Pancreas (tissue), 10 donors: ENCODE measurements around the gene RAET1E. TPM values are rescaled to one million over a fixed set of nuclear protein-coding genes. Genes with fewer than 3 reads are reported as not detected.
"Not testable (repeated sequence)": the region's sequence is repeated elsewhere in the genome, so short reads cannot be mapped to it uniquely, and the experiment has no call there.

Source experiments
- ATAC-seq, 4 donors: fragments of 200-7000 bp; cut with Tn5 transposase; one replicate each; pipeline versions ENCODE4 v1.8.0 to v1.9.1; 2020; ENCODE audit warnings: mild to moderate bottlenecking in 4 of 4, moderate library complexity in 4 of 4
- DNase-seq, 6 donors: peaks; one replicate each; pipeline ENCODE4 v3.0.0-alpha.2; 2020
- FAIRE-seq: peaks from 2 replicates; lab custom pipeline; 2012; peaks lifted over from hg19 to GRCh38; lab: Jason Lieb, UNC
- H3K27ac ChIP-seq, 4 donors: fragments of 200-600 bp; sonication (generic); 1 replicate in 3 of 4; 2 replicates in 1 of 4; pipeline versions ENCODE4 v1.5.0 to v1.8.0; 2020
- H3K27me3 ChIP-seq, 4 donors: fragments of 200-600 bp; one replicate each; pipeline ENCODE4 v1.8.0; 2021
- H3K36me3 ChIP-seq, 3 donors: fragments of 200-600 bp; sonication (generic) in 1 of 3; one replicate each; pipeline versions ENCODE4 v1.5.0 to v1.8.0; 2020 to 2021
- H3K4me1 ChIP-seq, 3 donors: fragments of 200-600 bp; one replicate each; pipeline ENCODE4 v1.8.0; 2021
- H3K4me3 ChIP-seq, 4 donors: fragments of 200-600 bp; sonication (generic) in 2 of 4; one replicate each; pipeline versions ENCODE4 v1.5.0 to v1.8.0; 2020 to 2021
- H3K9me3 ChIP-seq, 4 donors: fragments of 200-600 bp; one replicate each; pipeline ENCODE4 v1.8.0; 2021
- WGBS, 2 donors: extraction: QIAGEN DNeasy Blood & Tissue Kit; methylation state at CpG; one replicate each; pipeline ENCODE4 v1.1.7; 2013; 5-methylcytosine and 5-hydroxymethylcytosine counted together
- intact Hi-C, 3 donors: fragments of 100-400 bp; cut with DNase I; formaldehyde crosslinking; loops; one replicate each; pipeline versions ENCODE4 v1.11.1 to v1.14.2; 2022
- polyA plus RNA-seq, 2 donors: library from polyadenylated mRNA; stranded (reverse); fragments of 200-250 nt; gene quantifications; one replicate each; pipeline ENCODE4 v1.2.3, GENCODE V29; 2013
- total RNA-seq, 6 donors: library from RNA; stranded (reverse); fragmentation: NEBNext Ultra II Directional in 4 of 6; extraction: Animal tissue kit (Norgen Biotek cat#: 25700) in 4 of 6; gene quantifications; one replicate each; pipeline versions ENCODE4 v1.2.1 to v1.2.4, GENCODE V29; 2021 to 2023
- TF ChIP-seq, protein P1 (sequence below), 4 donors: fragments of 200-600 bp; sonication (generic) in 3 of 4; IDR thresholded peaks; one replicate each; pipeline versions ENCODE4 v1.5.0 to v1.8.0; 2021; ENCODE audit warnings: antibody characterized with exemption in 4 of 4
- donor health status: healthy with polysubstance abuse.
- donor health status: DM: no; HTN: no; CAD: no; lungs with moderate emphysema.
- donor health status: DM: no; HTN: no; CAD: no.
- donor health status: control.
- donor health status: control.
- donor health status: Bipolar disorder and iron deficiency.
- donor health status: DM: yes; HTN: yes; CAD: no.
- donor health status: DM: no; HTN: no; CAD: no.
- donor health status: DM: no; HTN: no; CAD: no.
- donor health status: DM: yes; HTN: yes; CAD: no.

The RAET1E gene, protein sequence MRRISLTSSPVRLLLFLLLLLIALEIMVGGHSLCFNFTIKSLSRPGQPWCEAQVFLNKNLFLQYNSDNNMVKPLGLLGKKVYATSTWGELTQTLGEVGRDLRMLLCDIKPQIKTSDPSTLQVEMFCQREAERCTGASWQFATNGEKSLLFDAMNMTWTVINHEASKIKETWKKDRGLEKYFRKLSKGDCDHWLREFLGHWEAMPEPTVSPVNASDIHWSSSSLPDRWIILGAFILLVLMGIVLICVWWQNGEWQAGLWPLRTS
- total RNA-seq (under 1 TPM in 1 of 6 donors, not detected in 5; 0.09 TPM), polyA plus RNA-seq (not detected)

DNA sequence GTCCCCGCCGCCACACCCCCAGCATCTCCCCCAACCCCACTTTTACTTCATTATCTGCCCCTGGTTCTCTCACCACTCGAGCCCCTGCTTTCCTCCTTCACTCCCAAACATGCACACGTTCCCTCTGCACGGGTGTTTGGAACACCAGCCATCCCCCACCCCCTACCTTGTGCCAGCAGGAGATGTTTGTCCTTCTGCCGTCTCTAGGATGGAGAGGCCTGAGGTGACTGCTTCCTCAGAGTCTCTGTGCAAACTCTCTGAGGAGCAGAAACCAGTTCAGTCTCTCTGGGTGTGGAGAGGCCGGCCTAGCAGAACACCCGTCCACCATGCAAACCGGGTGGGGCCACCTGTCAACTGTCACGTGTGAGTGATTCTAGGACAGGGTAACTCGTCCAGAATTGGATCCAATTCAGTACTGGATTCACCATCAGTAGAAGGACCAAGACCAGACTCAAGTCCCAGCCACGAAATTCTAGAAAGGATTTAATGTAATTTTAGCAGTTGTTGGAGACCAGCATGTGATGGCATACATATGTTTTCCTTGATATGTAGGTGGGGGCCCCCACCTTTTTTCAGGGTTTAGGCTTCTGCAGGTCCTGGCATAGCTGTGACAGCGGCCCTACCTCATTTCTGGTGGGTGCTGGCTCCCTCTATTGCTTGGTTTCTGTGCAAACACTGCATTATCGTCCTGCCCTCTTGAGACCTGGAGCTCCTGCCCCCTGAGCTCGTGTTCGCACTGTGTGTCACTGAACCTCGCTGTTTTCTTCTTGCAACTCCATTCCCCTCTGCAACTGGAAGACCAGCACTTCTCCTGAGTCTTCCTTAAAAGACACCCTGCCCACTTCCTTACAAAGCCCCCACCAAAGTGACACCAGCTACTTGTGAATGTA, at the start of gene RAET1E:
RAET1E (minus strand) TSS at position 259 of the 890 bp plus-strand sequence. CDS start 7,212 bp downstream, outside the sequence.
- 76 to 78% methylated on average over 17 of the region's 17 CpGs for WGBS, 2 donors

GRCh38 chr6:149947533-149947932, 49.6 kb upstream of the RAET1E start:
- intact Hi-C loops, H3K27ac ChIP-seq, FAIRE-seq, H3K4me1 ChIP-seq, ATAC-seq, H3K4me3 ChIP-seq, H3K27me3 ChIP-seq, H3K36me3 ChIP-seq, DNase-seq, H3K9me3 ChIP-seq: not testable (repeated sequence)
- no CpG with 5 or more reads among the region's 1 CpG for WGBS, 2 donors

More for the DNA sequence above, at the start of gene RAET1E:
- Histone ChIP-seq H3K4me1 (peaks cover 3 to 6% (median 5%) of the 10 kb centered on the region in 3 donors), H3K27ac (peak within 1 kb of the TSS in 1 of 4 donors; percentile 0), H3K4me3 (no peak within 1 kb of the TSS), H3K27me3 (no peaks in the 10 kb centered on the region), H3K36me3 (no peaks in the 10 kb centered on the region), H3K9me3 (no peaks in the 10 kb centered on the region)
- no peak for ATAC-seq
- TF ChIP-seq, protein P1, sequence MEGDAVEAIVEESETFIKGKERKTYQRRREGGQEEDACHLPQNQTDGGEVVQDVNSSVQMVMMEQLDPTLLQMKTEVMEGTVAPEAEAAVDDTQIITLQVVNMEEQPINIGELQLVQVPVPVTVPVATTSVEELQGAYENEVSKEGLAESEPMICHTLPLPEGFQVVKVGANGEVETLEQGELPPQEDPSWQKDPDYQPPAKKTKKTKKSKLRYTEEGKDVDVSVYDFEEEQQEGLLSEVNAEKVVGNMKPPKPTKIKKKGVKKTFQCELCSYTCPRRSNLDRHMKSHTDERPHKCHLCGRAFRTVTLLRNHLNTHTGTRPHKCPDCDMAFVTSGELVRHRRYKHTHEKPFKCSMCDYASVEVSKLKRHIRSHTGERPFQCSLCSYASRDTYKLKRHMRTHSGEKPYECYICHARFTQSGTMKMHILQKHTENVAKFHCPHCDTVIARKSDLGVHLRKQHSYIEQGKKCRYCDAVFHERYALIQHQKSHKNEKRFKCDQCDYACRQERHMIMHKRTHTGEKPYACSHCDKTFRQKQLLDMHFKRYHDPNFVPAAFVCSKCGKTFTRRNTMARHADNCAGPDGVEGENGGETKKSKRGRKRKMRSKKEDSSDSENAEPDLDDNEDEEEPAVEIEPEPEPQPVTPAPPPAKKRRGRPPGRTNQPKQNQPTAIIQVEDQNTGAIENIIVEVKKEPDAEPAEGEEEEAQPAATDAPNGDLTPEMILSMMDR (IDR thresholded peaks at IDR 0.05): no peak
- intact Hi-C loops: no loop called here
- no peak for DNase-seq
- FAIRE-seq: no peak

DNA sequence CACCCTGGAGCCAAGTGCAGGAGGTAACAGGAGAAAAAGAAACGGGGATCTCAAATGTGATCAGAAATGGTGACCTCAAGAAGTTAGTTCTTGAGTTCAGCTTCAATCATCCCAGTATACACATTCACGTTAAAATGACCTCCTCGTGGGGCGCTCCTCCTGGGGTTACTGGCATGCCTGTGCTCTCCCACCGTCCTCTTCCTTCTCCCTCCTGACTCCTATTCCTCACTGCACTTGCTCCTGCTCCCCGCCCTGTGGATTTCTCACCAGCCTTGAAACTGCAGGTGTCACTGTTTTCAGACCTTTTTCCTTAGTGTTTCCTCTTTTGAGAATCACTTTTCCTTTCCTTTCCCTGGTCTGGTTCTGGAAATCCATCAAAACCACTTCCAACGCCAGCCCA, 48.7 kb upstream of the RAET1E start:
- H3K4me3 ChIP-seq, H3K27ac ChIP-seq, DNase-seq, intact Hi-C loops, H3K4me1 ChIP-seq, H3K9me3 ChIP-seq, H3K36me3 ChIP-seq, H3K27me3 ChIP-seq, ATAC-seq, FAIRE-seq: not testable (repeated sequence)
- 58 to 69% methylated on average over 7 of the region's 7 CpGs for WGBS, 2 donors

DNA sequence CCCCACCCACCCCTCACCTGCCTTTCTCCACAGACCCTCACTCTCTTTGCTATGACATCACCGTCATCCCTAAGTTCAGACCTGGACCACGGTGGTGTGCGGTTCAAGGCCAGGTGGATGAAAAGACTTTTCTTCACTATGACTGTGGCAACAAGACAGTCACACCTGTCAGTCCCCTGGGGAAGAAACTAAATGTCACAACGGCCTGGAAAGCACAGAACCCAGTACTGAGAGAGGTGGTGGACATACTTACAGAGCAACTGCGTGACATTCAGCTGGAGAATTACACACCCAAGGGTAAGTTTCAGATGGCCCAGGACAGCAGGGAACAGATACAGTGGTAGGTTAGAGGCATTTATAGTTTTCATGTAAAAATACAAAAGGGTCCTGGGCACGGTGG, 47.4 kb upstream of the RAET1E start:
- H3K4me3 ChIP-seq, H3K4me1 ChIP-seq, H3K27me3 ChIP-seq, DNase-seq, FAIRE-seq, H3K36me3 ChIP-seq, ATAC-seq, H3K27ac ChIP-seq, H3K9me3 ChIP-seq, intact Hi-C loops: not testable (repeated sequence)
- 65 to 67% methylated on average over 3 to 5 of the region's 6 CpGs for WGBS, 2 donors

GRCh38 chr6:149943321-149943720, 45.4 kb upstream of the RAET1E start:
- DNase-seq: peak in 1 of 6 donors; percentile 31
- H3K4me1 ChIP-seq, H3K4me3 ChIP-seq, H3K27ac ChIP-seq, FAIRE-seq, ATAC-seq, intact Hi-C loops, H3K9me3 ChIP-seq, H3K36me3 ChIP-seq: not testable (repeated sequence)
- H3K27me3 ChIP-seq: peaks cover 0 to 15% (median 7%) of the 10 kb centered on the region in 4 donors
- 75 to 76% methylated on average over 5 of the region's 5 CpGs for WGBS, 2 donors

DNA sequence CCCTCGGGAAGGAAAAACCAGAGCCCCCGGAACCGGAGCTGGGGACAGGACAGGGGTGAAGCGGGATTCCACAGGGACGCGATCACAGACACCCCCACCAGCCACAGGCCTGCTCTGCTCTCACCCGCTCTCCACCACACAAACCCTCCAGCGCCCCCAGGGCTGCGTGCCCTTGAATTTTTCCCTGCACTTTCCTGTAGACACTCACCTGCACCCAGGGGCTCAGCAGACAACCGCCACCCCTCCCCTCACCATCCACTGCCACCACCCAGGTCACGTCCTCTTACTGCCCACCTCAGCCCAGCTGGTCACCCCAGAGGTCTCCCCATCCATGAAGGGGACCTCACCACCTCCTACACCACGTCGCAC, 44.5 kb upstream of the RAET1E start:
- Histone ChIP-seq H3K4me3 (peak overlapping the region in 3 of 4 donors; percentile 25 to 71 (median 45)), H3K9me3 (no peaks in the 10 kb centered on the region), H3K4me1 (peaks cover 0 to 12% (median 9%) of the 10 kb centered on the region in 3 donors), H3K27ac (no peak overlapping the region), H3K27me3 (peaks cover 0 to 19% (median 9%) of the 10 kb centered on the region in 4 donors), H3K36me3 (no peaks in the 10 kb centered on the region)
- ATAC-seq (peak in 2 of 4 donors; percentile 2), DNase-seq (peak in 1 of 6 donors; percentile 67), FAIRE-seq (no peak)
- TF ChIP-seq, protein P1 (IDR thresholded peaks at IDR 0.05): no peak
- 23 to 34% methylated on average over 13 of the region's 13 CpGs for WGBS, 2 donors
- intact Hi-C loops: no loop called here
